A673 (cell line): ENCODE results near the gene TCF7L1. TPM values are rescaled to one million over a fixed set of nuclear protein-coding genes. Genes with fewer than 3 reads are reported as not detected.

Experiments used
- BruUV-seq: library from RNA; stranded (reverse); fragments of 400-500 nt; replicated peaks from 2 replicates; lab custom pipeline; 2021; lab: Mats Ljungman, UMichigan
- CTCF ChIA-PET: fragments of 300-600 bp; sonication (Branson Sonifier 250); formaldehyde crosslinking; loops from one replicate; lab custom pipeline; 2022; ENCODE audit warnings: antibody characterized with exemption; lab: Charles Lee
- POLR2A ChIA-PET: fragments of 300-600 bp; sonication (Branson Sonifier 250); formaldehyde crosslinking; loops from one replicate; lab custom pipeline; 2022; ENCODE audit warnings: antibody characterized with exemption; ENCODE audit not compliant: low non-redundant PET; lab: Charles Lee
- DNase-seq: peaks from one replicate; pipeline ENCODE4 v3.0.0-alpha.2; 2015; ENCODE audit warnings: low spot score
- H3K27ac ChIP-seq: fragments of 200-600 bp; sonication (generic); 2 replicates; pipeline ENCODE4 v1.5.1; 2016; ENCODE audit warnings: mixed run types, low read depth, mild to moderate bottlenecking, mixed read lengths, antibody characterized with exemption, low read length; ENCODE audit not compliant: poor library complexity, severe bottlenecking
- H3K27me3 ChIP-seq: fragments of 200-600 bp; sonication (generic); replicated peaks from 2 replicates; pipeline ENCODE4 v1.6.1; 2017; ENCODE audit warnings: mixed run types, low read depth, mild to moderate bottlenecking, mixed read lengths, antibody characterized with exemption, low read length; ENCODE audit not compliant: insufficient read depth, poor library complexity
- H3K36me3 ChIP-seq: fragments of 200-600 bp; sonication (generic); 2 replicates; pipeline ENCODE4 v1.6.1; 2016; ENCODE audit warnings: mixed run types, mild to moderate bottlenecking, mixed read lengths, antibody characterized with exemption, low read length; ENCODE audit not compliant: insufficient read depth, poor library complexity, severe bottlenecking
- H3K4me1 ChIP-seq: fragments of 200-600 bp; sonication (generic); 2 replicates; pipeline ENCODE4 v1.6.1; 2017; ENCODE audit warnings: mixed run types, mild to moderate bottlenecking, mixed read lengths, antibody characterized with exemption, low read length; ENCODE audit not compliant: insufficient read depth, poor library complexity, severe bottlenecking
- H3K4me3 ChIP-seq: fragments of 200-600 bp; sonication (generic); 2 replicates; pipeline ENCODE4 v1.5.1; 2016; ENCODE audit warnings: low read depth, mixed run types, mild to moderate bottlenecking, mixed read lengths, low read length; ENCODE audit not compliant: poor library complexity, severe bottlenecking
- H3K9me3 ChIP-seq: fragments of 200-600 bp; sonication (generic); 2 replicates; pipeline ENCODE4 v1.6.1; 2016; ENCODE audit warnings: mixed run types, low read depth, mild to moderate bottlenecking, mixed read lengths, antibody characterized with exemption, low read length; ENCODE audit not compliant: poor library complexity, severe bottlenecking
- EZH2 ChIP-seq: fragments of 200-600 bp; sonication (generic); IDR thresholded peaks from 2 replicates; pipeline ENCODE4 v1.6.1; 2017; ENCODE audit warnings: borderline replicate concordance, low read depth, mild to moderate bottlenecking, mixed read lengths, antibody characterized with exemption, low read length; ENCODE audit not compliant: poor library complexity, severe bottlenecking
- intact Hi-C: fragments of 100-400 bp; cut with micrococcal nuclease; formaldehyde crosslinking; loops from one replicate; pipeline ENCODE4 v1.10.0; 2022; ENCODE audit not compliant: unreplicated experiment
- total RNA-seq: library from RNA; stranded (reverse); gene quantifications from 2 replicates; pipeline ENCODE4 v1.2.3, GENCODE V29; 2021
- TF ChIP-seq, protein P1 (sequence below): fragments of 300-800, 200-600 bp; sonication (generic); conservative IDR thresholded peaks from 2 replicates; pipeline ENCODE4 v1.5.1; 2017; ENCODE audit warnings: low read depth, mild to moderate bottlenecking, antibody characterized with exemption, low read length, moderate library complexity, mixed read lengths

Gene TCF7L1
- total RNA-seq, 1 experiment from 2014 or later, result 21.9 TPM

DNA sequence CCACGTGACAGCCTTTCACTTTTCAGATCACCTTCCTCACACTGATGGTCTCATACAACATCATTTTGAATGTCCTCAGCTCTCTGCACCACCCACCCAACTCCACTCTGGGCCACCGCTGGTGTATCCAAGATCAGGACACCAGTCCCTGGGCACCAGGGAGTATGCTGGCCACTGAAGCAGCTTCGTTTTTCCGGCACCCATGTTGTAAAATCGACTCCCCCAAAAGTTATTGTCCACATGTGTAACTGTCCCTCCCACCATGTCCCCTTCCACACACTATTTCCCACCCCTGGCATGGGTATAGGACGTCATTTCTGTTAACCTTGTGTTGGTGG, 98.2 kb downstream of the TCF7L1 start:
- CTCF ChIA-PET, result no interaction called here
- H3K9me3 ChIP-seq, result no peaks in the 10 kb centered on the region
- no peak for TF ChIP-seq EZH2
- TF ChIP-seq, protein P1, sequence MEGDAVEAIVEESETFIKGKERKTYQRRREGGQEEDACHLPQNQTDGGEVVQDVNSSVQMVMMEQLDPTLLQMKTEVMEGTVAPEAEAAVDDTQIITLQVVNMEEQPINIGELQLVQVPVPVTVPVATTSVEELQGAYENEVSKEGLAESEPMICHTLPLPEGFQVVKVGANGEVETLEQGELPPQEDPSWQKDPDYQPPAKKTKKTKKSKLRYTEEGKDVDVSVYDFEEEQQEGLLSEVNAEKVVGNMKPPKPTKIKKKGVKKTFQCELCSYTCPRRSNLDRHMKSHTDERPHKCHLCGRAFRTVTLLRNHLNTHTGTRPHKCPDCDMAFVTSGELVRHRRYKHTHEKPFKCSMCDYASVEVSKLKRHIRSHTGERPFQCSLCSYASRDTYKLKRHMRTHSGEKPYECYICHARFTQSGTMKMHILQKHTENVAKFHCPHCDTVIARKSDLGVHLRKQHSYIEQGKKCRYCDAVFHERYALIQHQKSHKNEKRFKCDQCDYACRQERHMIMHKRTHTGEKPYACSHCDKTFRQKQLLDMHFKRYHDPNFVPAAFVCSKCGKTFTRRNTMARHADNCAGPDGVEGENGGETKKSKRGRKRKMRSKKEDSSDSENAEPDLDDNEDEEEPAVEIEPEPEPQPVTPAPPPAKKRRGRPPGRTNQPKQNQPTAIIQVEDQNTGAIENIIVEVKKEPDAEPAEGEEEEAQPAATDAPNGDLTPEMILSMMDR, result no peak
- H3K27ac ChIP-seq, result no peak overlapping the region
- no peaks in the 10 kb centered on the region for H3K4me1 ChIP-seq
- H3K4me3 ChIP-seq, result no peak overlapping the region
- no peak for DNase-seq
- POLR2A ChIA-PET, result no interaction called here
- BruUV-seq, result no TSS peak
- no peaks in the 10 kb centered on the region for H3K36me3 ChIP-seq
- H3K27me3 ChIP-seq, result no peaks in the 10 kb centered on the region
- intact Hi-C loops, result no loop called here

GRCh38 chr2:85231952-85232351, 98.8 kb downstream of the TCF7L1 start:
- H3K27ac ChIP-seq, result no peak overlapping the region
- no peaks in the 10 kb centered on the region for H3K27me3 ChIP-seq
- H3K36me3 ChIP-seq, result no peaks in the 10 kb centered on the region
- no peak for DNase-seq
- no peaks in the 10 kb centered on the region for H3K4me1 ChIP-seq
- CTCF ChIA-PET, result no interaction called here
- no peak for TF ChIP-seq EZH2
- TF ChIP-seq, protein P1, result no peak
- intact Hi-C loops, result no loop called here
- no peaks in the 10 kb centered on the region for H3K9me3 ChIP-seq
- POLR2A ChIA-PET, result no interaction called here
- no peak overlapping the region for H3K4me3 ChIP-seq
- no TSS peak for BruUV-seq

DNA sequence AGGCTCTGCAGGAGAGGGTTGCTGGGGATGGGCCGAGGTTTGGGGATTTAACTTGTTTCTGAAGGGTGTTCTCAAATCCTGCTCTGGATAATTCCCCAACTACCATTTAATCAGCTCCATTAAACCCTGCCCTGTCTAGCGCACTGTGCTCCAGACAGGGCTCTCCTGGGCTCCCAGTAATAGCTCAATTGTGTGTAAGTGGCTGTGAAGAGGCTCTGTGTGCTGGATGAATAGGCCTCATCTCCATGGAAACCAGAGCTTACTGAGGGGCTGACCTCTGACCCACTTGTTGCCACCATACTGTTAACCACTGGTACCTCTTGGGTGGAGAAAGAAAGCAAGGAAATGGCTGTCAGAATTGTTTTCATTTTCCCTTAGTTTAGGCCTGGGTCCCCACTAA, 101.7 kb downstream of the TCF7L1 start:
- Histone ChIP-seq H3K4me3 (no peak overlapping the region), H3K9me3 (no peaks in the 10 kb centered on the region), H3K4me1 (peaks cover 13% of the 10 kb centered on the region), H3K27ac (no peak overlapping the region), H3K36me3 (no peaks in the 10 kb centered on the region), H3K27me3 (no peaks in the 10 kb centered on the region)
- ChIA-PET POLR2A (no interaction called here), CTCF (no interaction called here)
- DNase-seq, result no peak
- no peak for TF ChIP-seq EZH2
- TF ChIP-seq, protein P1, result no peak
- intact Hi-C loops, result no loop called here
- no TSS peak for BruUV-seq
